DOHH2 (cell line): ENCODE results near the gene RASA4B.
"Not testable (repeated sequence)": the region's sequence is repeated elsewhere in the genome, so short reads cannot be mapped to it uniquely, and the experiment has no call there.

Experiments
- EZH2phosphoT487 ChIP-seq: fragments of 200-600 bp; sonication (generic); IDR thresholded peaks from 2 replicates; pipeline ENCODE4 v1.6.1; 2017; ENCODE audit warnings: borderline replicate concordance, mild to moderate bottlenecking, antibody characterized with exemption, low read length, moderate library complexity, mixed read lengths
- TF ChIP-seq, protein P1 (sequence below): fragments of 200-600 bp; sonication (generic); IDR thresholded peaks from one replicate; pipeline ENCODE4 v1.5.1; 2014; ENCODE audit warnings: antibody characterized with exemption, mild to moderate bottlenecking, low read depth, low read length; ENCODE audit not compliant: poor library complexity, severe bottlenecking

- TF ChIP-seq, protein P1, sequence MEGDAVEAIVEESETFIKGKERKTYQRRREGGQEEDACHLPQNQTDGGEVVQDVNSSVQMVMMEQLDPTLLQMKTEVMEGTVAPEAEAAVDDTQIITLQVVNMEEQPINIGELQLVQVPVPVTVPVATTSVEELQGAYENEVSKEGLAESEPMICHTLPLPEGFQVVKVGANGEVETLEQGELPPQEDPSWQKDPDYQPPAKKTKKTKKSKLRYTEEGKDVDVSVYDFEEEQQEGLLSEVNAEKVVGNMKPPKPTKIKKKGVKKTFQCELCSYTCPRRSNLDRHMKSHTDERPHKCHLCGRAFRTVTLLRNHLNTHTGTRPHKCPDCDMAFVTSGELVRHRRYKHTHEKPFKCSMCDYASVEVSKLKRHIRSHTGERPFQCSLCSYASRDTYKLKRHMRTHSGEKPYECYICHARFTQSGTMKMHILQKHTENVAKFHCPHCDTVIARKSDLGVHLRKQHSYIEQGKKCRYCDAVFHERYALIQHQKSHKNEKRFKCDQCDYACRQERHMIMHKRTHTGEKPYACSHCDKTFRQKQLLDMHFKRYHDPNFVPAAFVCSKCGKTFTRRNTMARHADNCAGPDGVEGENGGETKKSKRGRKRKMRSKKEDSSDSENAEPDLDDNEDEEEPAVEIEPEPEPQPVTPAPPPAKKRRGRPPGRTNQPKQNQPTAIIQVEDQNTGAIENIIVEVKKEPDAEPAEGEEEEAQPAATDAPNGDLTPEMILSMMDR, result not testable (repeated sequence)
- not testable (repeated sequence) for TF ChIP-seq EZH2phosphoT487
Observed at GRCh38 chr7:102524803-102525202, 7.2 kb upstream of the RASA4B start.
